ENCODE results near the gene CTSA.

CTSA gene

GRCh38 chr20:45944151-45944964, 53.2 kb downstream of the CTSA start:
- no peak for DNase-seq

- no peak for DNase-seq
Observed at GRCh38 chr20:45944965-45945677, 54.0 kb downstream of the CTSA start.

- DNase-seq: no peak
Observed at GRCh38 chr20:45945678-45946148, 54.6 kb downstream of the CTSA start.

- no peak for DNase-seq
Observed at GRCh38 chr20:45946149-45946970, 55.2 kb downstream of the CTSA start.

GRCh38 chr20:45947110-45947866, 56.2 kb downstream of the CTSA start:
- no peak for DNase-seq

GRCh38 chr20:45948261-45948733, 57.2 kb downstream of the CTSA start:
- no peak for DNase-seq

Measured in NCI-H226 (cell line).